ENCODE data around the gene SERAC1. TPM values are rescaled to one million over a fixed set of nuclear protein-coding genes. Genes with fewer than 3 reads are reported as not detected.

SERAC1 gene
- total RNA-seq, 4 donors from 2014 or later, result 18.4 to 27.1 (median 20.5) TPM

GRCh38 chr6:158068893-158069799 is 98.9 kb downstream of the SERAC1 start:
- Histone ChIP-seq H3K27ac (replicated peaks in 1 of 4) (peak overlapping the region in 3 of 4 donors; percentile 8 to 65 (median 51)), H3K4me3 (no peak overlapping the region), H3K27me3 (no peaks in the 10 kb centered on the region), H3K4me1 (peaks cover 4 to 30% (median 13%) of the 10 kb centered on the region in 4 donors), H3K36me3 (peaks cover 20 to 72% (median 59%) of the 10 kb centered on the region in 4 donors), H3K9me3 (no peaks in the 10 kb centered on the region)
- no peak for DNase-seq (ENCODE audit: extremely low spot score)
- WGBS, result 73% methylated on average over 14 of the region's 14 CpGs
- TF ChIP-seq EP300 (IDR thresholded peaks at IDR 0.05), result no peak
- no peak for TF ChIP-seq POLR2A (IDR thresholded peaks at IDR 0.05; ENCODE audit: low read depth)
- intact Hi-C loops (cut with DNase I), result no loop called here

DNA sequence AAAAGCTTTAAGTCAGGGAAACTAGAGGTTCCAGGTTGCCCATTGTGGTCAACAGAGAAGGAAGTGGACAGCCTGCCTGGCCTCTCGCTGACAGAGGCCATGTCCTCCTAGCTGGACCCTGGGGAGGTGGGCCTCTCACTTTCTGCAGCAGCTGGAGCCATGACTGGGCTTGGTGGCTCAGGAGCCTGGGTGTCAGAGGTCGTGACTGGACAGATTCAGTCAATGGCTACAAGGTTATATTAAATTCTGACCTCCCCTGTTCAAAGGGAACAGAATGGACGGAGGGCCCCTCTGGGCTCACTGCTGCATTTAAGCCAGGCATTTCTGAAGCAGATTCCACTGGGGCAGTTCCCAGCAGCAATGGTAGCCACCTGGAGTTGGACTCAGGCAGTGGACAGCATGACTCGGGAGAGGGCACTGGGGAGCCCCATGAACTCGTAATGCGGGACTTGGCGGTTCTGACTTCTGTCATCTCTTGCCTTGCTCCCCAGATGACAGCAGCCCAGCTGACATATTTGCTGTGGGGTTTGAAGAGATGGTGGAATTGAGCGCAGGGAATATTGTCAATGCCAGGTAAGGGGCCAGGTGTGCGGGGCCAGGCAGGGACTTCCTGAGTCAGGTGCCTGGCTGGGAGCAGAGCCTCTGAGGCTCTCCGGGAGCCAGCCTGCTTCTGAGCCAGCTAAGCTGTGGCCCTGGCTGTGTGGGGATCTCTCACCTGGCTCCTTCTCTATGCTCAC is 99.7 kb downstream of the SERAC1 start:
- DNase-seq (ENCODE audit: extremely low spot score), result no peak
- 83% methylated on average over 6 of the region's 10 CpGs for WGBS

GRCh38 chr6:158067436-158068015 is 100.5 kb downstream of the SERAC1 start:
- no peak for TF ChIP-seq POLR2AphosphoS5 (IDR thresholded peaks at IDR 0.05)

More for the DNA sequence above, 99.7 kb downstream of the SERAC1 start:
- TF ChIP-seq POLR2A (IDR thresholded peaks at IDR 0.05; ENCODE audit: low read depth), result no peak
- Histone ChIP-seq H3K4me1 (peaks cover 4 to 24% (median 12%) of the 10 kb centered on the region in 4 donors), H3K36me3 (peaks cover 20 to 75% (median 61%) of the 10 kb centered on the region in 4 donors), H3K27me3 (no peaks in the 10 kb centered on the region), H3K4me3 (no peak overlapping the region), H3K27ac (replicated peaks in 1 of 4) (peak overlapping the region in 2 of 4 donors; percentile 51 to 65), H3K9me3 (no peaks in the 10 kb centered on the region)
- intact Hi-C loops (cut with DNase I), result no loop called here

DNA sequence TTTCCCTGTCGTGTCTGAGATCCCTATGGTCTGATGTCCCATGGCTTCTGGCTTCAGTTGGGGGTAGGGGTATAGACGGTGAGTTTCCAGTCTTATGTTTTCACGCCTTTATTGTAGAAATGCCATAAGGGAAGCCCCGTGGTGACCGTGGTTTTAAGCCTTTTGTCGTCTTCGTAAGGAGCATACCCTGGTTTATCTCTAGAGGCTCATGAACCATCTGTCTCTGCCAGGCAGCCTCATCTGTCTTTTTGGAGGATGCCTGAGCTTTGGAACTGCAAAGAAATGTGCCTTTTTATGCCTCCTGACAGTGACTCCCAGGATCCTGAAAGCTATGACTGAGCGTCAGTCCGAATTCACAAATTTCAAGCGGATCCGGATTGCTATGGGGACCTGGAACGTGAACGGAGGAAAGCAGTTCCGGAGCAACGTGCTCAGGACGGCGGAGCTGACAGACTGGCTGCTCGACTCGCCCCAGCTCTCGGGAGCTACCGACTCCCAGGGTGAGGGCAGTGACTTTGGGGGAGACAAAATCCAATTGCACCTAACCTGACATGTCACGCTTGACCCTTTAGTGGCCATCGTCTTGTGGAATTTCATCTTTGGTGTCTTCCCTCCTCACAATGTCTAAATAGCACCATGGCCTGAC is 101.8 kb downstream of the SERAC1 start:
- 91% methylated on average over 23 of the region's 23 CpGs for WGBS
- intact Hi-C loops (cut with DNase I), result no loop called here
- Histone ChIP-seq H3K4me1 (peaks cover 6 to 17% (median 9%) of the 10 kb centered on the region in 4 donors), H3K9me3 (no peaks in the 10 kb centered on the region), H3K27ac (replicated peaks in 1 of 4) (no peak overlapping the region), H3K4me3 (no peak overlapping the region), H3K27me3 (no peaks in the 10 kb centered on the region), H3K36me3 (peaks cover 20 to 76% (median 64%) of the 10 kb centered on the region in 4 donors)
- TF ChIP-seq POLR2A (IDR thresholded peaks at IDR 0.05; ENCODE audit: low read depth) (no peak), POLR2AphosphoS5 (IDR thresholded peaks at IDR 0.05) (no peak), EP300 (IDR thresholded peaks at IDR 0.05) (no peak)
- TF ChIP-seq, protein P1, sequence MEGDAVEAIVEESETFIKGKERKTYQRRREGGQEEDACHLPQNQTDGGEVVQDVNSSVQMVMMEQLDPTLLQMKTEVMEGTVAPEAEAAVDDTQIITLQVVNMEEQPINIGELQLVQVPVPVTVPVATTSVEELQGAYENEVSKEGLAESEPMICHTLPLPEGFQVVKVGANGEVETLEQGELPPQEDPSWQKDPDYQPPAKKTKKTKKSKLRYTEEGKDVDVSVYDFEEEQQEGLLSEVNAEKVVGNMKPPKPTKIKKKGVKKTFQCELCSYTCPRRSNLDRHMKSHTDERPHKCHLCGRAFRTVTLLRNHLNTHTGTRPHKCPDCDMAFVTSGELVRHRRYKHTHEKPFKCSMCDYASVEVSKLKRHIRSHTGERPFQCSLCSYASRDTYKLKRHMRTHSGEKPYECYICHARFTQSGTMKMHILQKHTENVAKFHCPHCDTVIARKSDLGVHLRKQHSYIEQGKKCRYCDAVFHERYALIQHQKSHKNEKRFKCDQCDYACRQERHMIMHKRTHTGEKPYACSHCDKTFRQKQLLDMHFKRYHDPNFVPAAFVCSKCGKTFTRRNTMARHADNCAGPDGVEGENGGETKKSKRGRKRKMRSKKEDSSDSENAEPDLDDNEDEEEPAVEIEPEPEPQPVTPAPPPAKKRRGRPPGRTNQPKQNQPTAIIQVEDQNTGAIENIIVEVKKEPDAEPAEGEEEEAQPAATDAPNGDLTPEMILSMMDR (IDR thresholded peaks at IDR 0.05), result no peak
- DNase-seq (ENCODE audit: extremely low spot score), result no peak

More at GRCh38 chr6:158067436-158068015, 100.5 kb downstream of the SERAC1 start:
- Histone ChIP-seq H3K27me3 (no peaks in the 10 kb centered on the region), H3K4me3 (no peak overlapping the region), H3K9me3 (no peaks in the 10 kb centered on the region), H3K27ac (replicated peaks in 1 of 4) (no peak overlapping the region), H3K4me1 (peaks cover 4 to 22% (median 12%) of the 10 kb centered on the region in 4 donors), H3K36me3 (peaks cover 20 to 75% (median 64%) of the 10 kb centered on the region in 4 donors)
- DNase-seq (ENCODE audit: extremely low spot score), result no peak
- intact Hi-C loops (cut with DNase I), result no loop called here
- WGBS, result 92% methylated on average over 10 of the region's 10 CpGs

GRCh38 chr6:158064725-158065251 is 103.3 kb downstream of the SERAC1 start:
- TF ChIP-seq EP300 (IDR thresholded peaks at IDR 0.05), result no peak
- TF ChIP-seq, protein P1 (IDR thresholded peaks at IDR 0.05), result no peak
- TF ChIP-seq POLR2A (IDR thresholded peaks at IDR 0.05; ENCODE audit: low read depth), result no peak
- TF ChIP-seq POLR2AphosphoS5 (IDR thresholded peaks at IDR 0.05), result no peak
- WGBS, result 86% methylated on average over 21 of the region's 24 CpGs
- Histone ChIP-seq H3K9me3 (no peaks in the 10 kb centered on the region), H3K36me3 (peaks cover 20 to 61% (median 49%) of the 10 kb centered on the region in 4 donors), H3K4me3 (no peak overlapping the region), H3K4me1 (peaks cover 18 to 31% (median 23%) of the 10 kb centered on the region in 4 donors), H3K27me3 (no peaks in the 10 kb centered on the region), H3K27ac (replicated peaks in 1 of 4) (no peak overlapping the region)
- DNase-seq (ENCODE audit: extremely low spot score), result no peak
- intact Hi-C loops (cut with DNase I), result no loop called here

Measured in esophagus muscularis mucosa (tissue), 4 donors.